SH-SY5Y (cell line): Measurements from ENCODE around the gene DPP10.

Experiments used
- GATA2 ChIP-seq: IDR thresholded peaks from 2 replicates; pipeline ENCODE4 v1.6.1; 2011; ENCODE audit warnings: mild to moderate bottlenecking, low read depth, low read length
- GATA3 ChIP-seq: IDR thresholded peaks from 2 replicates; pipeline ENCODE4 v1.6.1; 2011; ENCODE audit warnings: low read depth, mild to moderate bottlenecking, low read length, moderate library complexity

DNA sequence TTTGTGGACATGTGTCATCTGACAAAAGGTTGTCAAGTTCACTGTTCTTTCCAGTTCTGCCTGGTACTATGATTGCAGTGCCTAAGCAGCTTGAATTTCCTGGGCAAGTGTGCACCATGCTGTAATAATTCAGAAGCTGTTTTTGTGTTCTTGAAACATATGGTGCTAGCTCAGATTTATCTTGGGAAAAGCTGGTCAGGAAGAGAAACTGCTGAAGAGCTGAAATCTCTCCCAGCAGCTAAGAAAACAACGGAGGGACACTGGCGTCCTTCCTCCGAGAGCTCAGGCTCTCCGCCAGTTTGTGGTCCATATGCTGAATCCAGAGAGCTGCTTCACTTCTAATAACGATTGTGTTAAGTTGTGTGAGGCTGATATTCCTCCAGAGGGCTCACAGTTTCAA lies 642.0 kb downstream of the DPP10 start:
- no peak for TF ChIP-seq GATA3
- TF ChIP-seq GATA2: no peak
